GM12878 (cell line): ENCODE results near the gene PRTN3.

ENCODE experiments used
- BRCA1 ChIP-seq: IDR thresholded peaks from 2 replicates; pipeline ENCODE4 v1.6.1; 2011; ENCODE audit warnings: low read depth, low read length, improper control_type of control experiment
- CBFB ChIP-seq: IDR thresholded peaks from 2 replicates; pipeline ENCODE4 v1.6.1; 2016; ENCODE audit warnings: antibody characterized with exemption, low read depth
- CREB1 ChIP-seq: IDR thresholded peaks from 2 replicates; pipeline ENCODE4 v1.6.1; 2012; ENCODE audit warnings: low read depth, mild to moderate bottlenecking, inconsistent platforms
- DPF2 ChIP-seq: fragments of 450-650 bp; IDR thresholded peaks from 2 replicates; pipeline ENCODE4 v1.6.1; 2017; ENCODE audit warnings: mild to moderate bottlenecking
- EP300 ChIP-seq, 2 experiments: fragments of 150-350 bp in 1 of 2; IDR thresholded peaks; 2 replicates each; pipeline ENCODE4 v1.6.1; 2011 to 2012; ENCODE audit warnings: low read depth in 2 of 2, low read length in 2 of 2, borderline replicate concordance in 1 of 2, improper control_type of control experiment in 1 of 2, inconsistent platforms in 1 of 2; ENCODE audit not compliant: control insufficient read depth in 1 of 2
- GABPA ChIP-seq: IDR thresholded peaks from 2 replicates; pipeline ENCODE4 v1.6.1; 2014; ENCODE audit warnings: antibody characterized with exemption, low read depth, mild to moderate bottlenecking, inconsistent platforms
- RAD21 ChIP-seq: IDR thresholded peaks from 2 replicates; pipeline ENCODE4 v1.6.1; 2011; ENCODE audit warnings: mild to moderate bottlenecking, low read depth, low read length, moderate library complexity; ENCODE audit not compliant: insufficient read depth
- SIX5 ChIP-seq: IDR thresholded peaks from 2 replicates; pipeline ENCODE4 v1.6.1; 2011; ENCODE audit warnings: mild to moderate bottlenecking, low read depth, low read length, moderate library complexity; ENCODE audit not compliant: severe bottlenecking
- SP1 ChIP-seq: IDR thresholded peaks from one replicate; pipeline ENCODE4 v1.6.1; 2011; ENCODE audit warnings: low read depth, low read length
- SUZ12 ChIP-seq: fragments of 200-600 bp; sonication (generic); IDR thresholded peaks from one replicate; pipeline ENCODE4 v1.6.1; 2018; ENCODE audit warnings: antibody characterized with exemption, mild to moderate bottlenecking; ENCODE audit not compliant: unreplicated experiment
- ZBED1 ChIP-seq: IDR thresholded peaks from 2 replicates; pipeline ENCODE4 v1.6.1; 2016; ENCODE audit warnings: borderline replicate concordance
- TF ChIP-seq, protein P1 (sequence below), 3 experiments: IDR thresholded peaks in 2 of 3; conservative IDR thresholded peaks in 1 of 3; 2 replicates each; pipeline ENCODE4 v1.5.1; 2011; ENCODE audit warnings: low read depth in 3 of 3, low read length in 3 of 3, mild to moderate bottlenecking in 3 of 3, control low read depth in 2 of 3, moderate library complexity in 2 of 3, inconsistent platforms in 1 of 3, mixed read lengths in 1 of 3; ENCODE audit not compliant: control insufficient read depth in 2 of 3, insufficient read depth in 1 of 3; ENCODE audit errors: extremely low read depth in 1 of 3

DNA sequence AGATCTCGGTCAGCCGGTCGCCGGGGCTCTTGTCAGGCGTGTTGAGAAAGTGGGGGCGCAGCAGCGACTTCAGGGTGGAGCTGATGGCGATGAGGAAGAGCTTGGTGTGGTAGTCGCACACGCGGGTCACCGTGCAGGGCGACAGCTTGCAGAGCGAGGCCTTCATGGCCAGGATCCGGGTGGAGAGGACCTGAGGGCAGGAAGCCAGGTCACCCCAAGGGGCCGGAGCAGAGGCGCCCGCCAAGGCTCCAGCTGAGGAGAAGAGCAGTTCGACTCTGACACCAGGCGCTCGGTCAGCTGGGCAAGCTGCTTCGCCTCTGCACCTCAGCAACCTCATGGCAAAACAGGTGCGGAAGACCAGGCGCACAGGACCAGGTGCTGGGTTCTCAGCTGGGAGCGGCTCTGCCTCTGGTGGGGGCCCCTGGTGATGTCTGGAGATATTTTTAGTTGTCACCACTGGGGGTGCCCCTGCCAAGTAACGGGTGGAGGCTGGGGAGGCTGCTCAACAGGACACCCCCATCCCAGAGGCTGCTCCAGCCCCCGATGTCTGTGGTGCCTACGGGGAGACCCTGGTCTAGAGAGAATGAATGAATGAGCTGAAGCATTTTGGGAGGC lies 34.6 kb downstream of the PRTN3 start:
- TF ChIP-seq, protein P1, sequence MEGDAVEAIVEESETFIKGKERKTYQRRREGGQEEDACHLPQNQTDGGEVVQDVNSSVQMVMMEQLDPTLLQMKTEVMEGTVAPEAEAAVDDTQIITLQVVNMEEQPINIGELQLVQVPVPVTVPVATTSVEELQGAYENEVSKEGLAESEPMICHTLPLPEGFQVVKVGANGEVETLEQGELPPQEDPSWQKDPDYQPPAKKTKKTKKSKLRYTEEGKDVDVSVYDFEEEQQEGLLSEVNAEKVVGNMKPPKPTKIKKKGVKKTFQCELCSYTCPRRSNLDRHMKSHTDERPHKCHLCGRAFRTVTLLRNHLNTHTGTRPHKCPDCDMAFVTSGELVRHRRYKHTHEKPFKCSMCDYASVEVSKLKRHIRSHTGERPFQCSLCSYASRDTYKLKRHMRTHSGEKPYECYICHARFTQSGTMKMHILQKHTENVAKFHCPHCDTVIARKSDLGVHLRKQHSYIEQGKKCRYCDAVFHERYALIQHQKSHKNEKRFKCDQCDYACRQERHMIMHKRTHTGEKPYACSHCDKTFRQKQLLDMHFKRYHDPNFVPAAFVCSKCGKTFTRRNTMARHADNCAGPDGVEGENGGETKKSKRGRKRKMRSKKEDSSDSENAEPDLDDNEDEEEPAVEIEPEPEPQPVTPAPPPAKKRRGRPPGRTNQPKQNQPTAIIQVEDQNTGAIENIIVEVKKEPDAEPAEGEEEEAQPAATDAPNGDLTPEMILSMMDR (IDR thresholded peaks at IDR 0.05 in 2 of 3, conservative IDR thresholded peaks at IDR 0.05 in 1 of 3; ENCODE audit: control insufficient read depth in 2 of 3, extremely low read depth in 1 of 3, insufficient read depth in 1 of 3, low read depth in 3 of 3, low read length in 3 of 3) = no peak
- TF ChIP-seq CBFB (no peak), EP300 (IDR thresholded peaks at IDR 0.05; ENCODE audit: borderline replicate concordance in 1 of 2, control insufficient read depth in 1 of 2, low read depth in 2 of 2, low read length in 2 of 2) (no peak), BRCA1 (no peak), CREB1 (no peak), SP1 (no peak), DPF2 (no peak), SIX5 (no peak), ZBED1 (no peak), GABPA (no peak), RAD21 (no peak), SUZ12 (no peak)
